ES-I3 (cell line): ENCODE results near the gene INPP5A.

ENCODE experiments used
- H3K36me3 ChIP-seq: 2 replicates; pipeline ENCODE4 v1.6.1; 2013; ENCODE audit warnings: mild to moderate bottlenecking, low read length, control low read depth, moderate library complexity; ENCODE audit not compliant: insufficient read depth
- H3K4me1 ChIP-seq: 2 replicates; pipeline ENCODE4 v1.6.1; 2013; ENCODE audit warnings: mild to moderate bottlenecking, control low read depth, low read length; ENCODE audit not compliant: insufficient read depth
- H3K9ac ChIP-seq: 2 replicates; pipeline ENCODE4 v1.6.1; 2013; ENCODE audit warnings: low read depth, mild to moderate bottlenecking, low read length, moderate library complexity
- H3K9me3 ChIP-seq: 2 replicates; pipeline ENCODE4 v1.6.1; 2013; ENCODE audit warnings: mild to moderate bottlenecking, low read length, moderate library complexity; ENCODE audit not compliant: control insufficient read depth, insufficient read depth

Gene INPP5A

GRCh38 chr10:132798403-132798802 is 260.8 kb downstream of the INPP5A start:
- Histone ChIP-seq H3K4me1 (no peaks in the 10 kb centered on the region), H3K9me3 (no peaks in the 10 kb centered on the region), H3K9ac (no peak overlapping the region), H3K36me3 (no peaks in the 10 kb centered on the region)

- Histone ChIP-seq H3K9me3 (no peaks in the 10 kb centered on the region), H3K4me1 (no peaks in the 10 kb centered on the region), H3K36me3 (no peaks in the 10 kb centered on the region), H3K9ac (no peak overlapping the region)
These were observed 261.3 kb downstream of the INPP5A start for GRCh38 chr10:132798876-132799275.

DNA sequence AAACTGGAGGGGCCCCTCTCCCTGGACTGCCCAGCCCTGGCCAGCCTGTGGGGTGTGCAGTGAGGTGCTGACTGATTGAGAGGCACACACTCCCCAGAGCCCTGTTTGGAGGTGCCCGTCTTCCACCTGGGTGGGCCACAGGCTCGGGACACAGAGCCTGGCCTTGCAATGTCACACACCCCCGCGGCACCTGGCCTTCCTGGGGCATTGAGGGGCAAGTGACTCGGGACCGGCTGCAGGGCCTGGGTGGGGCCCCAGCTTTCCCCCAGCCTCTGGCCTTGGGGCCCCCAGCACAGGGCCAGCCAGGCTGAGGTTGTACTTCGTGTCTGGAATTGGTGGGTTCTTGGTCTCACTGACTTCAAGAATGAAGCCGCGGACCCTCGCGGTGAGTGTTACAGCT is 262.3 kb downstream of the INPP5A start:
- Histone ChIP-seq H3K36me3 (no peaks in the 10 kb centered on the region), H3K4me1 (no peaks in the 10 kb centered on the region), H3K9ac (no peak overlapping the region), H3K9me3 (no peaks in the 10 kb centered on the region)

DNA sequence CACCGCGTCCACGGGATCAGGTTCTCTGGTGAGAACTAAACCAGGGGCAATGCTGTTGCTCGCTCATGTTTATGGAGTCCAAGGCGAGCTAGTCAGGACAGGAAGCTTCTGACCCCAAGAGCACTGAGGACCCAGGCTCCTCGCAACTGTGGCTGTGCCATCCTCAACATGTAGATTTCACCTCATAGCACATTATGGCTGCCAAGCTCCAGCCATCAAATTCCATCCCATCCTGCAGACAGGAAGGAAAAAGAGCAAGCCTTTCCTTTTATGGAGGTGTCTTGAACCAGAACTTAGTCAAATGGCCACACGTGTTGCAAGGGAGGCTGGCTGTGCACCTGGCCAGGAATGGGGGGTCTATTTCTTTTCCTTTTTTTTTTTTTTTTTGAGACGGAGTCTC is 264.5 kb downstream of the INPP5A start:
- Histone ChIP-seq H3K9me3 (no peaks in the 10 kb centered on the region), H3K4me1 (no peaks in the 10 kb centered on the region), H3K9ac (no peak overlapping the region), H3K36me3 (no peaks in the 10 kb centered on the region)

DNA sequence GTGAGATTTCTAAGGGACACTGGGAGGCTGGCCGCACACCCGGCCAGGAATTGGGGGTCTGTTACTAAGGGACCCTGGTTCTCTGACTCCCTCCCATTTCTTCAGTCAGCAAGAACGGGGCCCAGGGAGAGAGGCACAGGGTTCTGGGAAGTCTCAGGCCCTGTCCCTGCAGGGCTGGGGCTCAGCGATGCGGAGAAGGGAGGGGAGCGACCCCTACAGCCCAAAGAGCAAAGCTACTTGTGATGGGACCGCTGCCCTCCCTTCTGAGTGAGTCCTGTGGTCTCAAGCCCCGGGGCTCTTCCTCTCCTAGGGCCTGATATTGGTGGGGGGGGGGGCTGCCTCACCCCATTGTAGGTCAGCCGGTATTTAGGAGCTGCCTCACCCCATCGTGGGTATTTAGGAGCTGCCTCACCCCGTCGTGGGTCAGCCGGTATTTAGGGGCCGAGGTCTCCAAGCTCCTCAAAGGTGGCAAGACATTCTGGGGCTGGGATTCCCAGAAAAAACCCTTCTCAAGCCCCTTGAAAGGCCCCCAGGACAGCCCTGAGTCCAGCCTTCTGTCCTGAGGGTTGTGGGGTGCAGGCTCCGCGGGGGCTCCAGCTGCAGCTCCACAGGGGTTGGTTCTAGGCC is 265.2 kb downstream of the INPP5A start:
- Histone ChIP-seq H3K4me1 (no peaks in the 10 kb centered on the region), H3K9ac (no peak overlapping the region)

DNA sequence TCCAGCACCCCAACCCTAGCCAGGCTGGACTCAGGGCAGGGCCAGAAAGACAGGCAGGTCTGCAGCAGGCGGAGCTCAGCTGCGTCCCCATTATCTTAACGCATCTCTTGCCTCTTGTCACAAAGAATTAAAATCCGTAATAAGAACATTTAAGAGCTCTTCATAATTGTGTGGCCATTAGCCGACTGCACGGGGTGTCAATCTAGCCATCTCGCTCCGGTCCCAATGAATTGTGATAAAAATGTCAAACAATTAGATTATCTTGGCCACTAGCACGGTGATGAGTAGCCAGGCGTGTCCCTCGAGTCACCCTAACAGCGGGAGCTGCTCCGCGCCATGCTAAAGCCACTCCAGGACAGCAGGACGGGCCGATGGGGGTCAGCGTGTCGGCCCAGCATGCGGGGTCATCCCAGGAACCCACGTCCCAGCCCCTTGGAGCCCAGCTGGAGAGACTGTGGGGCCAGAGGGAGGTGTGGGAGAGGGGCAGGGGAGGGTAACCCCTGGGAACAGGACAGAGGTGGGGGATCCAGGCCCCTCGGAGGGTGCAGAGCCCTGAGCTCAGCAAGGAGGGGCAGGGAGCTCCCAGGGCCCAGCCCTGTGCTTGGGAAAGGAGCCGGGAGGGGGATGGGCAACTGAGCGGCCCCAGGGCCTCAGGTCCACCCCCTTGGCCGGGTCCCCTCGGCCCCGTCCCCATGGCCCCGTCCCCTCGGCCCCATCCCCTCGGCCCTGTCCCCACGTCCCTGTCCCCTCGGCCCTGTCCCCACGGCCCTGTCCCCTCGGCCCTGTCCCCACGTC is 266.0 kb downstream of the INPP5A start:
- H3K9me3 ChIP-seq = no peaks in the 10 kb centered on the region
- H3K36me3 ChIP-seq = no peaks in the 10 kb centered on the region
- no peaks in the 10 kb centered on the region for H3K4me1 ChIP-seq
- no peak overlapping the region for H3K9ac ChIP-seq

More for the DNA sequence above, 265.2 kb downstream of the INPP5A start:
- H3K9me3 ChIP-seq = no peaks in the 10 kb centered on the region
- no peaks in the 10 kb centered on the region for H3K36me3 ChIP-seq

GRCh38 chr10:132804287-132804686 is 266.7 kb downstream of the INPP5A start:
- no peak overlapping the region for H3K9ac ChIP-seq
- H3K36me3 ChIP-seq = no peaks in the 10 kb centered on the region
- H3K4me1 ChIP-seq = no peaks in the 10 kb centered on the region
- no peaks in the 10 kb centered on the region for H3K9me3 ChIP-seq

- H3K36me3 ChIP-seq = no peaks in the 10 kb centered on the region
- H3K4me1 ChIP-seq = no peaks in the 10 kb centered on the region
- H3K9me3 ChIP-seq = no peaks in the 10 kb centered on the region
- H3K9ac ChIP-seq = no peak overlapping the region
These were observed 267.3 kb downstream of the INPP5A start for GRCh38 chr10:132804785-132805426.

DNA sequence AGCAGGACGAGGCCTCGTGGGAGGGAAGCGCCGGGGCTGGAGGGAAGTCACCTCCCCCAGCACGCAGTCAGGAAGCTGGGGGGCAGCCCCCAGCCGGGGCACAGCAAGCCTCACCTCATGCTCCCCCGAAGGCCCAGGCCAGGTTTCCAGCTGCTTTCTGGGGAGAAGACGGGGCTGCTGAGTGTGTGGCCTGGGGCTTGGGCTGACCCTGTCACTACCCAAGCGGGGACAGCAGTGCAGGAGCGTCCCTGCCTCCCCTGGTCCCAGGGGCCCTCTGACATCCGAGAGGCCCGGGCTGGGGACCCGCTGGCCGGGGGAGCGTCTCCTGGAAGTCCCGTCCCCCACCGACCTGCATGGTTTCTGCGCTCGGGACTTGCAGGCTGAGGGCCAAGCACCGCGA is 268.0 kb downstream of the INPP5A start:
- H3K36me3 ChIP-seq = no peaks in the 10 kb centered on the region
- H3K9ac ChIP-seq = no peak overlapping the region
- H3K4me1 ChIP-seq = no peaks in the 10 kb centered on the region
- no peaks in the 10 kb centered on the region for H3K9me3 ChIP-seq

- H3K36me3 ChIP-seq = no peaks in the 10 kb centered on the region
- no peak overlapping the region for H3K9ac ChIP-seq
- no peaks in the 10 kb centered on the region for H3K4me1 ChIP-seq
- H3K9me3 ChIP-seq = no peaks in the 10 kb centered on the region
These were observed 268.5 kb downstream of the INPP5A start for GRCh38 chr10:132806110-132806509.

GRCh38 chr10:132806561-132807003 is 269.0 kb downstream of the INPP5A start:
- H3K4me1 ChIP-seq = no peaks in the 10 kb centered on the region
- H3K9me3 ChIP-seq = no peaks in the 10 kb centered on the region
- H3K9ac ChIP-seq = no peak overlapping the region
- no peaks in the 10 kb centered on the region for H3K36me3 ChIP-seq

- no peak overlapping the region for H3K9ac ChIP-seq
- no peaks in the 10 kb centered on the region for H3K9me3 ChIP-seq
- no peaks in the 10 kb centered on the region for H3K36me3 ChIP-seq
- no peaks in the 10 kb centered on the region for H3K4me1 ChIP-seq
These were observed 270.0 kb downstream of the INPP5A start for GRCh38 chr10:132807621-132808049.

GRCh38 chr10:132808383-132809231 is 271.0 kb downstream of the INPP5A start:
- H3K36me3 ChIP-seq = no peaks in the 10 kb centered on the region
- no peak overlapping the region for H3K9ac ChIP-seq
- H3K9me3 ChIP-seq = no peaks in the 10 kb centered on the region
- no peaks in the 10 kb centered on the region for H3K4me1 ChIP-seq
